K562 treated with DMSO at 1 percent for 12 hours (cell line): ENCODE data around the gene GORAB. TPM values are rescaled to one million over a fixed set of nuclear protein-coding genes. Genes with fewer than 3 reads are reported as not detected.

ENCODE experiments used
- total RNA-seq: library from RNA; unstranded; fragments of 300-600 nt; gene quantifications from 2 replicates; pipeline ENCODE4 v1.2.3, GENCODE V29; 2022; ENCODE audit not compliant: insufficient read depth

The GORAB gene, protein sequence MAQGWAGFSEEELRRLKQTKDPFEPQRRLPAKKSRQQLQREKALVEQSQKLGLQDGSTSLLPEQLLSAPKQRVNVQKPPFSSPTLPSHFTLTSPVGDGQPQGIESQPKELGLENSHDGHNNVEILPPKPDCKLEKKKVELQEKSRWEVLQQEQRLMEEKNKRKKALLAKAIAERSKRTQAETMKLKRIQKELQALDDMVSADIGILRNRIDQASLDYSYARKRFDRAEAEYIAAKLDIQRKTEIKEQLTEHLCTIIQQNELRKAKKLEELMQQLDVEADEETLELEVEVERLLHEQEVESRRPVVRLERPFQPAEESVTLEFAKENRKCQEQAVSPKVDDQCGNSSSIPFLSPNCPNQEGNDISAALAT
- total RNA-seq = 3.7 and 7.3 TPM in 2 replicates

DNA sequence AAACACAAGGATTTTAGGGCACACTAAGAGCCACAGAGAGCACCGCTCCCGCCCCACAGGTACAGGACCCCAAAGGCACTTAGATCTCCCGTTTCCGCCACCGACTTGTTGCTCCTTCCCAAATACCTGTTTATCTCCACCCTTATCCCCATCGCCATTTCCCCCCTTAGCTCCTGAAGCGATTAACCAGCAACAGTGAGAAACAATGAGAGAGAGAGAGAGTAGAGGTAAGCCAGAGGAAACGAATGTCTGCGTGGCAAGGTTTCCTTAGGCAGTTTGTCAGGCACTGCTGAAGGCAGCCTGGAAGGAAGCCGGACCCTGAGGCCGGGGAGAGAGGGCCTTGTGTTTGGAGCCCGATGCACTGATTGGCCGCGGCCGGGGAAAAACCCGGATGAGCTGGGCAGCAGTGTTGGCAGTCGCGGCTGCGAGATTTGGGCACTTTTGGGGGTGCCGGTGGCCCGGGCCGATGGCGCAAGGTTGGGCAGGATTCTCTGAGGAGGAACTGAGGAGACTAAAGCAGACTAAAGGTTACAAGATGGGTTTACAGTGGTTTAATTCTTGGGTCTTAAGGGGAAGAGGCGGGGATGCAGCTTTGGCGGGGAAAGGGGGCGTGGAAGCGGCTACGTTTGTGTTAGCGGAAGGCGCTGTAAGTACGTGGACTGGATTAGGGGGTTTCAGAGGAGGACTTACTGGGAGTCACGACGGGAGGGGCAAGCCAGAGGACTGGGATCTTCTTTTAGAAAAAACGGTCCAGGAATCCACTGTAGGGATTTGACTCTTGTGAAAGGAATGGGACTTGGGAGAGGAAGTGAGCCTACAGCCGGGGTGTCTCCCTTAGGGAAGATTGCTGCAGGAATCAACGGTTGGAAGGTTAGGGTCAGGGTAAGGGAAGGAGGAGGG is at the start of gene GORAB:
Gene GORAB (plus strand): TSS at position 409 of the 900 bp plus-strand sequence. CDS start 58 bp downstream, at position 467.

Other genes starting within 250 kb of the GORAB start
- not detected in 2 replicates for gene PRRX1, start 132.0 kb downstream of the GORAB start, total RNA-seq